Measurements from ENCODE around the gene STXBP5L.
"Not testable (repeated sequence)": the region's sequence is repeated elsewhere in the genome, so short reads cannot be mapped to it uniquely, and the experiment has no call there.

Gene STXBP5L

DNA sequence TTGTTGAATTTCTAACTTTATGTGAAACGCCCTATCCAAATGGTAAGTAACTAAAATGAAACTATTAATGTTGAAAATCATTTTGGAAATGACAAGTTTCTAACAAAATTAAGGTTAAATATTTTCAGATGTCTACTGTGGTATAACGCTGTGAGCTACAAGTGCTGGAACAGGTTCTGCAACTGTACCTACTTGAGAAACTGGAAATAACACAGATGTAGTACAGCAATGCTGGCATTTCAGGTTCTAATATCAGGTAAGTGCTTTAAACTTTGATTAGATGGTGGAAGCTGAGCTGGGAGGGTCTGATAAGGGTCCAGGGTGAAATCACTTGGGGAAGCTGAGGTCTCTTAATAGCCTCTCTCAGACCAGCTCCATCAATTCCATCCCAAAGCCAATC, 315.1 kb downstream of the STXBP5L start:
- no peak for DNase-seq (ENCODE audit: extremely low read depth in 1 of 2, low read depth in 1 of 2)

DNA sequence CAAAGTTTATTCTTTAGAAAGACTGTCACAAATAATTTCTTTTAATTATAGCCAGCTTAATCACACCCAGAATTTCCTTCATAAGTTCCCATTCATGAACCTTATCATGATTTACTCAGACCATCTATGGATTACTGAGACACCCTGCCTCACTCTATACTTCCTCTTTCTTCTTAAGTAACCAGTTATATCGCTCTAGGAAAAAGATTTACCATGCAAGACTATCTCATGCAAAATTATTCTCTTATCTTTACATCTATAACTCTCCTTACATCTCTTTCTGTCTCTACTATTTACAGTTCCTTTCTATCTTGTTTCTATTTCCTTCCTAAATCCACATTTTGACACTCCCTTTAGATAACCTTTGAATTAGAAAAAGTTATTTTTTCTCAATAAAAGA, 321.0 kb downstream of the STXBP5L start:
- no peak for DNase-seq (ENCODE audit: extremely low read depth in 1 of 2, low read depth in 1 of 2)

DNA sequence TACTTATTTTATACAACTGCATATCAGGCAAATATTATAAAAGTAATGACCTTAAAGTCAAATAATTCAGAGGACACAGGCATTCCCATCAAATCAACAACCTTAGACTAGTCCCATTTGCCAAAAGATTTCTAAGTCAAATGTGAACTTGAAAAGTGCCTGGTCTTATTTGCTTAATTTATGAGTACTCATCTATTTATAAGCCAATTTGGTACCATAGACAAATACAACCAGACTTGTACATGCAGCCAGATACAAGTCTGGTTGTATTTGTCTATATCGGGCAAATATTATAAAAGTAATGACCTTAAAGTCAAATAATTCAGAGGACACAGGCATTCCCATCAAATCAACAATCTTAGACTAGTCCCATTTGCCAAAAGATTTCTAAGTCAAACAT, 322.2 kb downstream of the STXBP5L start:
- not testable (repeated sequence) for DNase-seq (ENCODE audit: extremely low read depth in 1 of 2, low read depth in 1 of 2)

DNA sequence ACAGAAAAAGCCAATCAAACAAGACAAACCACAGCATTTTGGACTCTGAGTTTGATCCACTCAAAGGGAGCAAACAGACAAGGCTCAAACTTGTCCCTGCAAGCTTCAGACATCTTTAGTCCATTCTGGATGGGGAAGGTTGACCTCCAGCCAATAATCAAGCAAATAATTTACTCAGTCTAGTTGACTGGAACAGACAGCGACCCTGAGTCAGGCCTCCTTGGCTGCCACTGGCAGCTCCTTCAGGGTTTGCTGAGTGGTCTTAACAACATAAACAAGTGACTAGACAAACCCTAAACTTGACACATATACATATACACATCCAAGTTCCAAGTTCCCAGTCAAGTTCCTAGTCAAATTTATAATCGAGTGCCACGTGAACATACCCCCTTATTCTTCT, 323.9 kb downstream of the STXBP5L start:
- DNase-seq (ENCODE audit: extremely low read depth in 1 of 2, low read depth in 1 of 2), result no peak

DNA sequence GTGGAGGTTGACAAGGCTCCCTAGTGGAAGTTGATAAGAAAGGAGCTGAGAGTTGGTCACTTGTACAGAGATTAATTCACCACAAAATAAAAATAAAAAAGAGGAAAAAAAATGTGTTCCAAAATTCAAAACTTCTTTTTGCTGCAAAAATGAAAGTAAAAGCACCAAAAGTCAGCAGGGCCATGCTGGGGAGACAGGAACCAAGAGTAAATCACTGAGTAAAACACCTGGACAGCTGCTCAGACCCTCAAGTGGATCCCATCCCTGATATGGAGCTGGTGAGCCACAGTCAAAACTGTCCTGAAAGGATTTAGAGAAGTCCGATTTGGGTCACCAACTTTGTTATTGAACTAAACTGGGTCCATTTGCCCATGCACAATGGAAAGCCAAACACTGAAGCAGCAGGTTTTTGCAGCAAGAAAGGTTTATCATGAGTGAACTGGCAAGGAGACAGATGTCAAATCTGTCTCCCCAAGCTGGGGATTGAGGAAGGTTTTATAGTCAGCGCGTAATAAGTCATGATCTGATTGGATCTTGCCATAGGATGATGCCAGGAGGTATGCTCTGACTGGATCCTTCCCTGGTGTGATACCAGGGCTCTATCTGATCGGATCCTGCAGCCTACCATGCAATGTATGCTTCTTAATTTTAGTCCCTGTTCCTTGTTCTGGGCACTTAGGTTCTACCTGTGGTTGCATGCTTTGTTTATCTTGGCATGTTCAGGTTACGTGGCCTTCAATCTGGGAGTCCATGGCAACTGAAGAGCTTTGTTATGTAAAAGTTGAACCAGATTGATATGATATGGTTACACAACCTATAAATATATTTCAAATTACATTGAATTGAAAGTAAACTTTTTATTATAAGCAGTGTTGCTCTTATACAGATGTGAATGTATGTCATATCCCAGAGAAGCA, 324.6 kb downstream of the STXBP5L start:
- no peak for DNase-seq (ENCODE audit: extremely low read depth in 1 of 2, low read depth in 1 of 2)

DNA sequence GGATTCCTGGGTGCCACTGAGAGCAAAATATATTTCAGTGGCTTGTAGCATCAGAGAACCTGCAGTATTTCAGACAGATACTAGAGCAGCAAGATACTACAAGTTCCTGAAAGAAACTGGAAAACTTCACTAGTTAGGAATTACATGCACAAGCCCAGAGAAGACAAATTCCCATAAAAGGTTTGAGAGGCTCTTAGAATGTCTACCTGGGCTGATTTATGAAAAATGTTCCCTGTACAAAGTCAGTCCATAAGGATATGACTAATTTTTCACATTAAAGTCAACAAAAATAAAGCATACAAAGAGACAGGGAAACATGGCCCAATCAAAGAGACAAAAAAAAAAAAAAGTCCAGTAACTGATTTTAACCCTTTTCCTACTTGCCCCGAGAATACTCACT, 335.2 kb downstream of the STXBP5L start:
- no peak for DNase-seq (ENCODE audit: extremely low read depth in 1 of 2, low read depth in 1 of 2)

DNA sequence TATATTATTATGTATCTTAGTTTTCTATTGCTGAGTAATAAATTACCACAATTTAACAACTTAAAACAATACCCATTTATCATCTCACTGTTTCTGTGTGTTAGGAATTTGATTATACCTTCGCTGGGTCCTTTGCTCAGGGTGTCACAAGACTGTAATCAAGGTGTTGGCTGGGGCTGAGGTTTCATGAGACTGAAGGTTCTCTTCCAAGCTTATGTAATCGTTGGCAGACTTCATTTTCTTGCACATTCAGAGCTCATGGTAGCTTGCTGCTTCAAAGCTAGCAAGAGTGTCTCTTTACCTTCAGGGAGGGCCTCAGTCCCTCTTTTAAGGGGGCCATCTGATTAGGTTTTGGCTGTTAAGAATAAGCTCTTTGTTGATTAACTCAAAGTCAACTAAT, 344.7 kb downstream of the STXBP5L start:
- no peak for DNase-seq (ENCODE audit: extremely low read depth in 1 of 2, low read depth in 1 of 2)

DNA sequence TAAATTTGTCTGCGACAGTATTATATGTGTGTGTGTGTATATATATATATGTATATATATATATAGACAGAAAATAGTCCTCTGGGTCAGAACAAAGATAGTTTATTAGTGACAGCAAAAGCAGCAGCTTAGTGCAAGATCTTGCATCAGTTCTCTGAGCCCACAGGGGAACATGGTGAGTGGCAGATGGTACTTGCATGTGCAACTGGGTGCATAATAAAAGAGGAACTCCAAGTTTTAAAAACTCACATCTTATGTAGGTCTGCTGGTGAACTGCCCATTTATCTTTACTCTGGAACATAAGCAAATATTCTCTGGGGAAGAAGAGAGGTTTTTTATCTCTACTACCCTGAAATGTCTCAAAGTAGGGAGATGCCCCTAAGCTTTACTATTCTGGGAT, 361.4 kb downstream of the STXBP5L start:
- DNase-seq (ENCODE audit: extremely low read depth in 1 of 2, low read depth in 1 of 2), result no peak

DNA sequence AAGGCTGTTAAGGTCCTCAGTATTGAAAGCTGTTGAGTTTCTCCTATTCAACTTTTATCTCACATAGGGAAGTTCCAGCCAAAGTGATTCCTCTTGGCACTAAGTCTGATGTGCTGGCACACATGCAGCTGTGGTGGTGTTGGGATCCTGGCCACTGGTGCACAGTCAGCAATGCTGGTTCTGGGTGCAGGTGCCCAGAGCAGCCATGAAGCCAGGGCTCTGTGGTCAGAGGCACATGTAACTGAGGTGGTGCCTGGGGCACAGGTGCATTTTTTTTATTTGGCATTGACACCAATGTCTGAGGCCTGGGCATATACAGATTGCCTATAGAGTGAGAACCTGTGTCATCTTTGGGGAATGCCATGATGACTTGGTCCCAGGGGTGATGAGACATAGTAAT, 366.4 kb downstream of the STXBP5L start:
- no peak for DNase-seq (ENCODE audit: extremely low read depth in 1 of 2, low read depth in 1 of 2)

DNA sequence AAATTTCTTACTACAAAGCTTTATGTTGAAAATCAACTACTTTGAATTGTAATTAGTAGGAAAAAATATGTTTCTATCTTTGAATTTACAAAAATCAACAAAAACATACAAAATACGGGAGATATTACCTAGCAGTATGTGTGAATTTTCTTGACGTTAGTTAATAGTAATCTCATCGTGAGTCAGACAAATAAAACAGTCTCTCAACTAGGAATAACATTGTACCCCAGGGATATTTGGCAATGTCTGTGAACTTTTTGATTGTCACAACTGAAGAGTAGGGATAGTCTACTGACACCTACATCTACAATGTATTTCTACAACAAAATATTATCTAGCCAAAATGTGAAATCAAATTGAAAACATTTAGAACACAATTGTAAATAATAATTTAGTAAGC, 387.4 kb downstream of the STXBP5L start:
- DNase-seq (ENCODE audit: extremely low read depth in 1 of 2, low read depth in 1 of 2), result no peak

DNA sequence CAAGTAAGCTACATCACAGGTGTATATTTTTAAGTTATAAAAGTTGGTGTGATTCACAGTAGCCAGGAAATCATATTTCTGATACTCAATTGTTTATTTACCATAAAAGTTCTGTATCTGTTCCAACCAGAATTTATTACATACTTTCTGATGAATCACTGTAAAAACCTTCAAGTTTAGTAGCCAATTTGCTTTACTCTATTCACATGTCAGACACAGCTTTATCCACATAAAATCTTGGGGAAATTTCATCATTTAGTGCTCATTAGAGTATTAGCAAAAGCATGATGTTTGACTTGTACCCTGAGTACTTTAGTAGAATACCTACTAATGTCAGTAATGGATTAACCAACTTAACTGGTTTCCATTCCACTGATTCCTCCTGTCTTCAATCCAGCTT, 388.0 kb downstream of the STXBP5L start:
- no peak for DNase-seq (ENCODE audit: extremely low read depth in 1 of 2, low read depth in 1 of 2)

DNA sequence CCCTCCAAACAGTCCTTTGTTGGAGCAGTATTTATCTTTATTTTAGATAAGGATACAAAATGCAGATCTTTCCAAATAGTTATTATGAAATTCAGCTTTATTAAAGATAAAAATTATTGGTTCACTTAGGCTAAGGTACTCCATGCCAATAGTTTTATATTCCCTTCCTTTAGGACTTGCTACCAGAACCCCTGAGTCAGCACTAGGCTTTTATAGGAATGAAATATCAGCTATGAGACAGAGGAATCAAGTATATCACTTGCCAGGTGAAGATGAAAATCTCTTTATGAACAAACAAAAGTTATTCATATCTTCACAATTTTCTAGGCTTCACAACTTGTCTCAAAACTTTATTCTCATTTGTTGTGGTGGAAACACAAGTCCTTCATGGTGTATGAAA, 416.3 kb downstream of the STXBP5L start:
- no peak for DNase-seq (ENCODE audit: extremely low read depth in 1 of 2, low read depth in 1 of 2)

DNA sequence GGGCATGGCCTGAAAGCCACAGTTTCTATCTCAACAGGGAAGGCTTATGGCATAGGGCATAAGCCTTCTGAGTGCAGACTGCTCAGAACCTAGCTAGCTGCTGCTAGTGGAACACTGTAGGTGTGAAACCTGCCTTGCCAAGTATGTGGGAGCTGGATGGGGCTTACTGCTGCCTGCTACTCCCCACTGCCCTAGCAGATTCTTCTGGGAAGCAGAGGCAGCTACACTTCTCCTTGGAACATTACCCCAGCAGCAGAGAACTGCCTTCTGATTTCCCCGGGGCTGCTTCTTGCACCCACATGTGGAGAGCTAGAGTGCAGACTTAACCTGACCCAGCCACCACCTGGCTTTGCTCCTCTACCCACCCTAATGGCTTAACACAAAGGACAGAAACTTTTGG, 422.1 kb downstream of the STXBP5L start:
- DNase-seq (ENCODE audit: extremely low read depth in 1 of 2, low read depth in 1 of 2), result no peak

DNA sequence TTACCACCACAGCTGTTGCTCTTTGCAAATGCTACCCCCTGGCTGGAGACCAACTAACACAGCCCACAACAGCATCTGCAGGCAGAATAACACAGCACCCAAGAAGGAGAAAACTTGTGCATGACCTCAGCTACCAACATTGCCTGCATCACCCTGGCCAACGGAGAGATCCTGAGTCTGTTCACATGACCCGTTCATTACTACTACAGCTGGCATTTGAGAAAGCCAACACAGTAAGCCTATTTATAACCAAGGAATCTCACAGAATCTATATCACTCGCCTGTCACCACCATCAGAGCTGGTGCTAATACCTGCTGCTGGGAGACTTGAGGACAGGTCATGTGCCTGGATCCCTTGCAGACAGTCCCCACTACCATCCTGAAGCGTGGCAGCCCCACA, 422.6 kb downstream of the STXBP5L start:
- DNase-seq (ENCODE audit: extremely low read depth in 1 of 2, low read depth in 1 of 2), result no peak

DNA sequence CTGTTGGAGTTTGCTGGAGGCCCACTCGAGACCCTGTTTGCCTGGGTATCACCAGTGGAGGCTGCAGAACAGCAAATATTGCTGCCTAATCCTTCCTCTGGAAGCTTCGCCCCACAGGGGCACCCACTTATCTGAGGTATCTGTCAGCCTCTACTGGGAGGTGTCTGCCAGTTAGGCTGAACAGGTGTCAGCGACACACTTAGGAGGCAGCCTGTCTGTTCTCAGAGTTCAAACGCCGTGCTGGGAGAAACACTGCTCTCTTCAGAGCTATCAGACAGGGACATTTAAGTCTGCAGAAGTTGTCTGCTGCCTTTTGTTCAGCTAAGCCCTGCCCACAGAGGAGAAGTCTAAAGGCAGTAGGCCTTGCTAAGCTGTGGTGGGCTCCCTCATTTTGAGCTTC, 448.0 kb downstream of the STXBP5L start:
- DNase-seq (ENCODE audit: extremely low read depth in 1 of 2, low read depth in 1 of 2), result not testable (repeated sequence)

DNA sequence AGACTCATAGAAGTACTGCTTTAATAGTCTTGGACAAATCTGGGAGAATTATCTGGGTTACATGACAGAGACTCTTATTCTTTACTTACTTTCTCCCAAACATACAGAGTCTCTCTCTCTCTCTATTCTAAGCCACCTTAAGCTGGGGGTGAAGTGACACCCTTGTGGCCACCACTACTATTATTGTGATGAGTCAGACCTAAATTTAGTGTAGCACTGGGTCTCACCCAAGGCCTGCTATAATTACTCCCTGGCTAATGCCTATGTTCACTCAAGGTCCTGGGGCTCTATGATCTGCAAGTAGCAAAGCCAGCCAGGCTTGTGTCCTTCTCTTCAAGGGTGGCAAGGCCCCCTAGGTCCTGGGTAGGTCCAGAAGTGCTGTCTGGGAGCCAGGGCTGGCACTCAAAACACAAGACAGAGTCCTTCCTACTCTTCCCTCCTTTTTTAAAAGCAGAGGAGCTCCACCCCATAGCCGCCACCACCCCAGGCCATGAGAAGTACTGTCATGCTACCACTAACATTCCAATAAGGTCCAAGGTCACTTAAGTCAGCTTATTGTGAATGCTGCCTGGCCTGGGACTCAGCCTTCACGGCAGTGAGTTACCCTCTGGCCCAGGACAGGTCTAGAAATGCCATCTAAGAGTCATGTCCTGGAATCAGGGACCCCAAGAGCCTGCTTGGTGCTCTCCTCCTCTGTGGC, 454.2 kb downstream of the STXBP5L start:
- DNase-seq (ENCODE audit: extremely low read depth in 1 of 2, low read depth in 1 of 2), result no peak

DNA sequence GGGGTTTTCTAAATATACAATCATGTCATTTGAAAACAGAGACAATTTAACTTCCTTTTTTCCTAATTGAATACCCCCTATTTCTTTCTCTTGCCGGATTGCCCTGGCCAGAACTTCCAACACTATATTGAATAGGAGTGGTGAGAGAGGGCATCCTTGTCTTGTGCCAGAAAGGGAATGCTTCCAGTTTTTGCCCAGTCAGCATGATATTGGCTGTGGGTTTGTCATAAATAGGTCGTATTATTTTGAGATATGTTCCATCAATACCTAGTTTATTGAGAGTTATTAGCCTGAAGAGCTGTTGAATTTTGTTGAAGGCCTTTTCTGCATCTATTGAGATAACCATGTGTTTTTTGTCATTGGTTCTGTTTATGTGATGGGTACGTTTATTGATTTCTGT, 480.3 kb downstream of the STXBP5L start:
- not testable (repeated sequence) for DNase-seq (ENCODE audit: extremely low read depth in 1 of 2, low read depth in 1 of 2)

DNA sequence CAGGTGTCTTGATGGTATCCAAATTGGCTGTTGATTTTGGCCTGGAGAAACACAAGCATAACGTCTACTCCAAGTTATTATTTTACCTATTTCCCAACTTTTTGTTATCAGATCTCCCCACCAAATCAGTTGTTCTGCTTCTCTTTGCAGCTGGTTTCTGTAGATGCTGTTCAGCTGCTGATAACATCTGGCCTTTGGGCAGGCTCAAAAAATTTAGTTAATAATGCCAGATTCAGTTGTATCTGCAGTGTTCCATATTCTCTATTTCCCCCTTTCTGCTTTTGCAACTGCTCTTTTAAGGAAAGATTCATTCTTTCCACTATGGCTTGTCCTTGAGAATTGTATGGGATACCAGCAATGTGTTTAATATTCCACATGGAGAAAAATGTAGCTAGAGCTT, 488.0 kb downstream of the STXBP5L start:
- DNase-seq (ENCODE audit: extremely low read depth in 1 of 2, low read depth in 1 of 2), result not testable (repeated sequence)

DNA sequence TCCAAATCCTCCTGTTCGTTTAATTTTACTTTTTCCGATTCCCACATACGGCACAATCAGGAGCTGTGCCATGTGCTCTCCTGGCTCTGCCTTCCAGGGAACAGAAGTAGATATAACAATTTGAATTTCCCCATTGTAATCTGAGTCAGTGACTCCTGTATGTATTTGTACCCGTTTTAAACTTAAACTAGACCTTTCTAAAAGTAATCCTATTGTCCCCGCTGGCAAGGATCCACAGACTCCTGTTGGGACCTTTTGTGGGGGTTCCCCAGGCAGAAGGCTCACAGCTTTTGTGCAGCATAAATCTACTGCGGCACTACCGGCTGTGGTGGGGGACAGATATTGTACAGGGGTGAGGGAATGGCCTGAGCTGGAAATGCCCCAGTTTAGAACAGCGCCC, 490.0 kb downstream of the STXBP5L start:
- not testable (repeated sequence) for DNase-seq (ENCODE audit: extremely low read depth in 1 of 2, low read depth in 1 of 2)

DNA sequence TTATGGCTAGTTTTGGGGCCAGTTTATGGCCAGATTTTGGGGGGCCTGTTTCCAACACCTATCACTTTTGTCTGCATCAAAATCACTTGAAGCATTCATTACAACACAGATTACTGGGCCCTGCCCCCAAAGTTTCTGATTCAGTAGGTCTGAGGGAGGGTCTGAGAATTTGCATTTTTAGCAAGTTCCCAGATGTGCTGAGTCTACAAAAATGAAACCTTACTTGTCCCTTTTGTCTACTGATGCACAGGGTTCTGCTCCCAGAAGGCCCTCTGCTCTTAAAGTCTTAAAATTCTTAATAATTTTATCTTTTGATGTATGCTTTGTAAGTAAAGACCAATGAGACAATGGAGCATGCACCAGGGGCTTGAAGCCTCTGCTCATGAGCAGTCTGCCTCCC, 491.8 kb downstream of the STXBP5L start:
- no peak for DNase-seq (ENCODE audit: extremely low read depth in 1 of 2, low read depth in 1 of 2)

DNA sequence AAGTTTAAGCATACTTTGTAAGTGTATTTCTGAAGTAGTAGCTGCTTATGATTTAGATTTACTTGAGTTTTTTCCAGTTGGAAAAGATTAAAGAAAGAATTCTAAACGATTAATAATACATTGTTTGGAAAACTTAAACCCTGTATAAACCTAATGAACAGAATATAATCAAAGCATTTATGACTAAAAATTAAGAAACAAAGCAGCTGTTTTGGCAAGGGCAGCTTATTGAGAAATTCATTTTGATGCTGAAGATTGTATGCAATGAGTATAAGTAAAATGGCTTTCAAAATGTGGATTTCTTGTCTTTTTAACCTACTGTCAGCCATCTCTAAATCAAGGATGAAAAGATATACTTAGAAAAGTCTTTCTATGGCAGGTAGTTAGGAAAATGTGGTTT, 497.6 kb downstream of the STXBP5L start:
- no peak for DNase-seq (ENCODE audit: extremely low read depth in 1 of 2, low read depth in 1 of 2)

DNA sequence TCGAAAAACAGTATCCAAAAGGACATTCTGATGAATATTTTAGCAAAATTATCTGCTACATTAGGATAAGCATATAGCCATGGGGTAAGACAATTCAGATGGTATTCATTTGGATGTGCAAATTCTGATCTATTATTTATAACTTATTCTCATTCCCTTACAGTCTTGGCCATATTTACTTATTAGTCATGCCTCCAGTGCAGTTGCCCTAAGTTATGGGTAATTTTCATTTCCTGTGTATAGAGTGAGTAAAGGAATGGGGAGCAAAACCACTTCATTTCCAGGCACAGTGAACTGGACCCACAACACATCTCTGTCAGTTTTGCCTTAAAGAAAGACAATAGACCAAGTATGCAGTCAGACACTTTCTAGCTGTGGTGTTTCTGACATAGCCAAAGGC, 503.5 kb downstream of the STXBP5L start:
- DNase-seq (ENCODE audit: extremely low read depth in 1 of 2, low read depth in 1 of 2), result no peak
